ENCODE data around the gene SUPT5H. TPM values are rescaled to one million over a fixed set of nuclear protein-coding genes. Genes with fewer than 3 reads are reported as not detected.

The SUPT5H gene
- total and polyA plus RNA-seq, 10 of the 15 experiments (the other 5 are each of a cell fraction or from before 2014, with no cell fraction given) = 27.2 to 194 (median 83.6) TPM

DNA sequence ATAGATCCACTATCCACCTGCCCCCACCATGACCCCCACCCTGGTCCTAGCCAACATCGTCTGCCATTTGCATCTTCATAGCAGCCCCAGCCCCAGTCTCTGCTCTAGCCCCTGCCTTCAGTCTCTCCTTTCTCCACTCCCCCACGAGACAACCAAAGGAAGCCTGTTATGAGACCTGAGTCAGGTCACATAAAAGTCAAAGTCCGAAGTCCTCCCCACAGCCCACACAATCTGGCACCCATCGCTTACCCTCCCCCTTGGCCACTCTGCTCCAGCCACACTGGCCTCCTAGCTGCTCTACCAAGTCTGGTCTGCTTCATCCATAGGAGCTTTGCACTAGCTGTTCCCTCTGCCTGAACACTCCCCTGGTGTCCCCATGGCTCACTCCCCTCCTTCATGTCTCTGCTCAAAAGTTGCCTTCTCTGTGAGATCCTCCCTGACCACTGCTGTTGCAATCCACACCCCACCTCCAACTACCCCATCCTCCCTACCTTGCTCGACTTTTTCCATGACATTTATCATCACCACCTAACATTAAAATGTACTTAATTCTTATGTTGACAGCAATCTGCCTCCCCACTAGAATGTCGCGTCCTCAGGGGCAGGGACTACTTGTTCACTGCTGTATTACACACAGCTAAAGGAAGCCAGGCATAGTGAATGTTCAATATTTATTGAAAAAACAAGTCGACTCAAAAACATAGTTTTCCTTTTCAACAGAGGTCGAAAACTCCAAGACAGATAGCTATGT is 34.1 kb upstream of the SUPT5H start (continued):
- TF ChIP-seq, protein P1, sequence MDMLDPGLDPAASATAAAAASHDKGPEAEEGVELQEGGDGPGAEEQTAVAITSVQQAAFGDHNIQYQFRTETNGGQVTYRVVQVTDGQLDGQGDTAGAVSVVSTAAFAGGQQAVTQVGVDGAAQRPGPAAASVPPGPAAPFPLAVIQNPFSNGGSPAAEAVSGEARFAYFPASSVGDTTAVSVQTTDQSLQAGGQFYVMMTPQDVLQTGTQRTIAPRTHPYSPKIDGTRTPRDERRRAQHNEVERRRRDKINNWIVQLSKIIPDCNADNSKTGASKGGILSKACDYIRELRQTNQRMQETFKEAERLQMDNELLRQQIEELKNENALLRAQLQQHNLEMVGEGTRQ (IDR thresholded peaks at IDR 0.05; ENCODE audit: borderline replicate concordance, low read depth, low read length) = no peak
- TF ChIP-seq, protein P2, sequence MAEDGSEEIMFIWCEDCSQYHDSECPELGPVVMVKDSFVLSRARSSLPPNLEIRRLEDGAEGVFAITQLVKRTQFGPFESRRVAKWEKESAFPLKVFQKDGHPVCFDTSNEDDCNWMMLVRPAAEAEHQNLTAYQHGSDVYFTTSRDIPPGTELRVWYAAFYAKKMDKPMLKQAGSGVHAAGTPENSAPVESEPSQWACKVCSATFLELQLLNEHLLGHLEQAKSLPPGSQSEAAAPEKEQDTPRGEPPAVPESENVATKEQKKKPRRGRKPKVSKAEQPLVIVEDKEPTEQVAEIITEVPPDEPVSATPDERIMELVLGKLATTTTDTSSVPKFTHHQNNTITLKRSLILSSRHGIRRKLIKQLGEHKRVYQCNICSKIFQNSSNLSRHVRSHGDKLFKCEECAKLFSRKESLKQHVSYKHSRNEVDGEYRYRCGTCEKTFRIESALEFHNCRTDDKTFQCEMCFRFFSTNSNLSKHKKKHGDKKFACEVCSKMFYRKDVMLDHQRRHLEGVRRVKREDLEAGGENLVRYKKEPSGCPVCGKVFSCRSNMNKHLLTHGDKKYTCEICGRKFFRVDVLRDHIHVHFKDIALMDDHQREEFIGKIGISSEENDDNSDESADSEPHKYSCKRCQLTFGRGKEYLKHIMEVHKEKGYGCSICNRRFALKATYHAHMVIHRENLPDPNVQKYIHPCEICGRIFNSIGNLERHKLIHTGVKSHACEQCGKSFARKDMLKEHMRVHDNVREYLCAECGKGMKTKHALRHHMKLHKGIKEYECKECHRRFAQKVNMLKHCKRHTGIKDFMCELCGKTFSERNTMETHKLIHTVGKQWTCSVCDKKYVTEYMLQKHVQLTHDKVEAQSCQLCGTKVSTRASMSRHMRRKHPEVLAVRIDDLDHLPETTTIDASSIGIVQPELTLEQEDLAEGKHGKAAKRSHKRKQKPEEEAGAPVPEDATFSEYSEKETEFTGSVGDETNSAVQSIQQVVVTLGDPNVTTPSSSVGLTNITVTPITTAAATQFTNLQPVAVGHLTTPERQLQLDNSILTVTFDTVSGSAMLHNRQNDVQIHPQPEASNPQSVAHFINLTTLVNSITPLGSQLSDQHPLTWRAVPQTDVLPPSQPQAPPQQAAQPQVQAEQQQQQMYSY (CRISPR knock-in tag; IDR thresholded peaks at IDR 0.05) = no peak
- no peak for TF ChIP-seq SRF (IDR thresholded peaks at IDR 0.05; ENCODE audit: low read depth in 2 of 2, low read length in 2 of 2)
- TF ChIP-seq, protein P3, sequence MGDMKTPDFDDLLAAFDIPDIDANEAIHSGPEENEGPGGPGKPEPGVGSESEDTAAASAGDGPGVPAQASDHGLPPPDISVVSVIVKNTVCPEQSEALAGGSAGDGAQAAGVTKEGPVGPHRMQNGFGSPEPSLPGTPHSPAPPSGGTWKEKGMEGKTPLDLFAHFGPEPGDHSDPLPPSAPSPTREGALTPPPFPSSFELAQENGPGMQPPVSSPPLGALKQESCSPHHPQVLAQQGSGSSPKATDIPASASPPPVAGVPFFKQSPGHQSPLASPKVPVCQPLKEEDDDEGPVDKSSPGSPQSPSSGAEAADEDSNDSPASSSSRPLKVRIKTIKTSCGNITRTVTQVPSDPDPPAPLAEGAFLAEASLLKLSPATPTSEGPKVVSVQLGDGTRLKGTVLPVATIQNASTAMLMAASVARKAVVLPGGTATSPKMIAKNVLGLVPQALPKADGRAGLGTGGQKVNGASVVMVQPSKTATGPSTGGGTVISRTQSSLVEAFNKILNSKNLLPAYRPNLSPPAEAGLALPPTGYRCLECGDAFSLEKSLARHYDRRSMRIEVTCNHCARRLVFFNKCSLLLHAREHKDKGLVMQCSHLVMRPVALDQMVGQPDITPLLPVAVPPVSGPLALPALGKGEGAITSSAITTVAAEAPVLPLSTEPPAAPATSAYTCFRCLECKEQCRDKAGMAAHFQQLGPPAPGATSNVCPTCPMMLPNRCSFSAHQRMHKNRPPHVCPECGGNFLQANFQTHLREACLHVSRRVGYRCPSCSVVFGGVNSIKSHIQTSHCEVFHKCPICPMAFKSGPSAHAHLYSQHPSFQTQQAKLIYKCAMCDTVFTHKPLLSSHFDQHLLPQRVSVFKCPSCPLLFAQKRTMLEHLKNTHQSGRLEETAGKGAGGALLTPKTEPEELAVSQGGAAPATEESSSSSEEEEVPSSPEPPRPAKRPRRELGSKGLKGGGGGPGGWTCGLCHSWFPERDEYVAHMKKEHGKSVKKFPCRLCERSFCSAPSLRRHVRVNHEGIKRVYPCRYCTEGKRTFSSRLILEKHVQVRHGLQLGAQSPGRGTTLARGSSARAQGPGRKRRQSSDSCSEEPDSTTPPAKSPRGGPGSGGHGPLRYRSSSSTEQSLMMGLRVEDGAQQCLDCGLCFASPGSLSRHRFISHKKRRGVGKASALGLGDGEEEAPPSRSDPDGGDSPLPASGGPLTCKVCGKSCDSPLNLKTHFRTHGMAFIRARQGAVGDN (IDR thresholded peaks at IDR 0.05) = peak; percentile 64; the same call in 1 of the 2 replicates
- no peak for TF ChIP-seq ZNF207 (IDR thresholded peaks at IDR 0.05; ENCODE audit: borderline replicate concordance)
- TF ChIP-seq, protein P4, sequence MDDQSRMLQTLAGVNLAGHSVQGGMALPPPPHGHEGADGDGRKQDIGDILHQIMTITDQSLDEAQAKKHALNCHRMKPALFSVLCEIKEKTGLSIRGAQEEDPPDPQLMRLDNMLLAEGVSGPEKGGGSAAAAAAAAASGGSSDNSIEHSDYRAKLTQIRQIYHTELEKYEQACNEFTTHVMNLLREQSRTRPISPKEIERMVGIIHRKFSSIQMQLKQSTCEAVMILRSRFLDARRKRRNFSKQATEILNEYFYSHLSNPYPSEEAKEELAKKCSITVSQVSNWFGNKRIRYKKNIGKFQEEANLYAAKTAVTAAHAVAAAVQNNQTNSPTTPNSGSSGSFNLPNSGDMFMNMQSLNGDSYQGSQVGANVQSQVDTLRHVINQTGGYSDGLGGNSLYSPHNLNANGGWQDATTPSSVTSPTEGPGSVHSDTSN (IDR thresholded peaks at IDR 0.05; ENCODE audit: insufficient replicate concordance, low read depth, low read length) = no peak
- TF ChIP-seq KLF5 (IDR thresholded peaks at IDR 0.05; ENCODE audit: partially characterized antibody) = no peak
- no peak for TF ChIP-seq RAD51 (IDR thresholded peaks at IDR 0.05)
- TF ChIP-seq, protein P5, sequence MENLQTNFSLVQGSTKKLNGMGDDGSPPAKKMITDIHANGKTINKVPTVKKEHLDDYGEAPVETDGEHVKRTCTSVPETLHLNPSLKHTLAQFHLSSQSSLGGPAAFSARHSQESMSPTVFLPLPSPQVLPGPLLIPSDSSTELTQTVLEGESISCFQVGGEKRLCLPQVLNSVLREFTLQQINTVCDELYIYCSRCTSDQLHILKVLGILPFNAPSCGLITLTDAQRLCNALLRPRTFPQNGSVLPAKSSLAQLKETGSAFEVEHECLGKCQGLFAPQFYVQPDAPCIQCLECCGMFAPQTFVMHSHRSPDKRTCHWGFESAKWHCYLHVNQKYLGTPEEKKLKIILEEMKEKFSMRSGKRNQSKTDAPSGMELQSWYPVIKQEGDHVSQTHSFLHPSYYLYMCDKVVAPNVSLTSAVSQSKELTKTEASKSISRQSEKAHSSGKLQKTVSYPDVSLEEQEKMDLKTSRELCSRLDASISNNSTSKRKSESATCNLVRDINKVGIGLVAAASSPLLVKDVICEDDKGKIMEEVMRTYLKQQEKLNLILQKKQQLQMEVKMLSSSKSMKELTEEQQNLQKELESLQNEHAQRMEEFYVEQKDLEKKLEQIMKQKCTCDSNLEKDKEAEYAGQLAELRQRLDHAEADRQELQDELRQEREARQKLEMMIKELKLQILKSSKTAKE (IDR thresholded peaks at IDR 0.05; ENCODE audit: low read depth, poor library complexity, severe bottlenecking) = peak; percentile 49
- TF ChIP-seq, protein P6, sequence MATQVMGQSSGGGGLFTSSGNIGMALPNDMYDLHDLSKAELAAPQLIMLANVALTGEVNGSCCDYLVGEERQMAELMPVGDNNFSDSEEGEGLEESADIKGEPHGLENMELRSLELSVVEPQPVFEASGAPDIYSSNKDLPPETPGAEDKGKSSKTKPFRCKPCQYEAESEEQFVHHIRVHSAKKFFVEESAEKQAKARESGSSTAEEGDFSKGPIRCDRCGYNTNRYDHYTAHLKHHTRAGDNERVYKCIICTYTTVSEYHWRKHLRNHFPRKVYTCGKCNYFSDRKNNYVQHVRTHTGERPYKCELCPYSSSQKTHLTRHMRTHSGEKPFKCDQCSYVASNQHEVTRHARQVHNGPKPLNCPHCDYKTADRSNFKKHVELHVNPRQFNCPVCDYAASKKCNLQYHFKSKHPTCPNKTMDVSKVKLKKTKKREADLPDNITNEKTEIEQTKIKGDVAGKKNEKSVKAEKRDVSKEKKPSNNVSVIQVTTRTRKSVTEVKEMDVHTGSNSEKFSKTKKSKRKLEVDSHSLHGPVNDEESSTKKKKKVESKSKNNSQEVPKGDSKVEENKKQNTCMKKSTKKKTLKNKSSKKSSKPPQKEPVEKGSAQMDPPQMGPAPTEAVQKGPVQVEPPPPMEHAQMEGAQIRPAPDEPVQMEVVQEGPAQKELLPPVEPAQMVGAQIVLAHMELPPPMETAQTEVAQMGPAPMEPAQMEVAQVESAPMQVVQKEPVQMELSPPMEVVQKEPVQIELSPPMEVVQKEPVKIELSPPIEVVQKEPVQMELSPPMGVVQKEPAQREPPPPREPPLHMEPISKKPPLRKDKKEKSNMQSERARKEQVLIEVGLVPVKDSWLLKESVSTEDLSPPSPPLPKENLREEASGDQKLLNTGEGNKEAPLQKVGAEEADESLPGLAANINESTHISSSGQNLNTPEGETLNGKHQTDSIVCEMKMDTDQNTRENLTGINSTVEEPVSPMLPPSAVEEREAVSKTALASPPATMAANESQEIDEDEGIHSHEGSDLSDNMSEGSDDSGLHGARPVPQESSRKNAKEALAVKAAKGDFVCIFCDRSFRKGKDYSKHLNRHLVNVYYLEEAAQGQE (IDR thresholded peaks at IDR 0.05; ENCODE audit: low read depth, low read length) = no peak
- no peak for TF ChIP-seq FOS (IDR thresholded peaks at IDR 0.05; ENCODE audit: borderline replicate concordance, extremely low read depth, insufficient read length)

Measured in GM12878 (cell line).